ENCODE data around the gene SLC22A4.

- TF ChIP-seq POLR2AphosphoS5 (IDR thresholded peaks at IDR 0.05; ENCODE audit: low read depth, low read length) (no peak), TAF1 (IDR thresholded peaks at IDR 0.05; ENCODE audit: borderline replicate concordance, insufficient read depth, low read length) (no peak), SIN3A (IDR thresholded peaks at IDR 0.05; ENCODE audit: borderline replicate concordance, insufficient read depth, low read length) (no peak)
Measured at GRCh38 chr5:132267931-132268768, 26.0 kb upstream of the SLC22A4 start.

Measured in PFSK-1 (cell line).